C4-2B (cell line): ENCODE results near the gene NHERF2.

Source experiments
- CTCF ChIP-seq: fragments of 450-650 bp; conservative IDR thresholded peaks from 2 replicates; pipeline ENCODE4 v1.5.1; 2017; ENCODE audit warnings: mild to moderate bottlenecking
- ZFX ChIP-seq: fragments of 450-650 bp; IDR thresholded peaks from 2 replicates; pipeline ENCODE4 v1.6.1; 2017

- TF ChIP-seq CTCF (no peak), ZFX (no peak)
These were observed 51.0 kb downstream of the NHERF2 start for GRCh38 chr16:2077696-2078095.
